Vagina (tissue), 2 donors: ENCODE measurements around the gene PRG2. TPM values are rescaled to one million over a fixed set of nuclear protein-coding genes. Genes with fewer than 3 reads are reported as not detected.

Source experiments
- DNase-seq, 2 donors: peaks; one replicate each; pipeline ENCODE4 v3.0.0-alpha.2; 2017; ENCODE audit errors: extremely low spot score in 2 of 2
- H3K27ac ChIP-seq: fragments of 200-600 bp; sonication (generic); one replicate; pipeline ENCODE4 v1.5.1; 2019
- H3K27me3 ChIP-seq: fragments of 200-600 bp; sonication (generic); one replicate; pipeline ENCODE4 v1.5.1; 2019
- H3K36me3 ChIP-seq, 2 donors: fragments of 200-600 bp; sonication (generic); one replicate each; pipeline ENCODE4 v1.5.1; 2017 to 2019
- H3K4me1 ChIP-seq: fragments of 200-600 bp; sonication (generic); one replicate; pipeline ENCODE4 v1.5.1; 2019
- H3K4me3 ChIP-seq, 2 donors: fragments of 200-600 bp; sonication (generic); 1 replicate in 1 of 2; 2 replicates in 1 of 2; pipeline ENCODE4 v1.5.1; 2016 to 2019
- H3K9me3 ChIP-seq: fragments of 200-600 bp; sonication (generic); one replicate; pipeline ENCODE4 v1.5.1; 2019
- POLR2A ChIP-seq, 2 donors: fragments of 450-650 bp; IDR thresholded peaks; one replicate each; pipeline ENCODE4 v1.6.1; 2017; ENCODE audit warnings: antibody characterized with exemption in 2 of 2, mild to moderate bottlenecking in 2 of 2, moderate library complexity in 2 of 2
- POLR2AphosphoS5 ChIP-seq, 2 donors: sonication (generic); formaldehyde crosslinking; IDR thresholded peaks; one replicate each; pipeline ENCODE4 v1.9.0; 2017; ENCODE audit warnings: antibody characterized with exemption in 2 of 2, mild to moderate bottlenecking in 2 of 2, low read depth in 1 of 2; ENCODE audit not compliant: insufficient read depth in 1 of 2
- intact Hi-C: fragments of 100-400 bp; cut with DNase I; formaldehyde crosslinking; loops from one replicate; pipeline ENCODE4 v1.15.1; 2023
- total RNA-seq: library from RNA; depleted of rRNA; stranded (reverse); fragments of >200 nt; gene quantifications from one replicate; pipeline ENCODE4 v1.2.3, GENCODE V29; 2016
- TF ChIP-seq, protein P1 (sequence below), 3 experiments: fragments of 450-650 bp in 2 of 3; fragments of 200-600 bp in 1 of 3; sonication (generic) in 1 of 3; IDR thresholded peaks; one replicate each; pipeline ENCODE4 v1.5.1; 2017 to 2019; ENCODE audit warnings: antibody characterized with exemption in 3 of 3, mild to moderate bottlenecking in 2 of 3, moderate library complexity in 2 of 3

Gene PRG2
- total RNA-seq, 1 donor from 2014 or later: not detected

GRCh38 chr11:57392066-57392762 lies 1.8 kb upstream of the PRG2 start:
- Histone ChIP-seq H3K4me1 (no peaks in the 10 kb centered on the region), H3K27me3 (no peaks in the 10 kb centered on the region), H3K27ac (no peak overlapping the region), H3K9me3 (no peaks in the 10 kb centered on the region), H3K4me3 (no peak overlapping the region), H3K36me3 (no peaks in the 10 kb centered on the region)
- DNase-seq: no peak
- intact Hi-C loops: no loop called here
- TF ChIP-seq, protein P1, sequence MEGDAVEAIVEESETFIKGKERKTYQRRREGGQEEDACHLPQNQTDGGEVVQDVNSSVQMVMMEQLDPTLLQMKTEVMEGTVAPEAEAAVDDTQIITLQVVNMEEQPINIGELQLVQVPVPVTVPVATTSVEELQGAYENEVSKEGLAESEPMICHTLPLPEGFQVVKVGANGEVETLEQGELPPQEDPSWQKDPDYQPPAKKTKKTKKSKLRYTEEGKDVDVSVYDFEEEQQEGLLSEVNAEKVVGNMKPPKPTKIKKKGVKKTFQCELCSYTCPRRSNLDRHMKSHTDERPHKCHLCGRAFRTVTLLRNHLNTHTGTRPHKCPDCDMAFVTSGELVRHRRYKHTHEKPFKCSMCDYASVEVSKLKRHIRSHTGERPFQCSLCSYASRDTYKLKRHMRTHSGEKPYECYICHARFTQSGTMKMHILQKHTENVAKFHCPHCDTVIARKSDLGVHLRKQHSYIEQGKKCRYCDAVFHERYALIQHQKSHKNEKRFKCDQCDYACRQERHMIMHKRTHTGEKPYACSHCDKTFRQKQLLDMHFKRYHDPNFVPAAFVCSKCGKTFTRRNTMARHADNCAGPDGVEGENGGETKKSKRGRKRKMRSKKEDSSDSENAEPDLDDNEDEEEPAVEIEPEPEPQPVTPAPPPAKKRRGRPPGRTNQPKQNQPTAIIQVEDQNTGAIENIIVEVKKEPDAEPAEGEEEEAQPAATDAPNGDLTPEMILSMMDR (IDR thresholded peaks at IDR 0.05): no peak
- TF ChIP-seq POLR2AphosphoS5 (IDR thresholded peaks at IDR 0.05; ENCODE audit: insufficient read depth in 1 of 2, low read depth in 1 of 2) (no peak), POLR2A (IDR thresholded peaks at IDR 0.05) (no peak)

DNA sequence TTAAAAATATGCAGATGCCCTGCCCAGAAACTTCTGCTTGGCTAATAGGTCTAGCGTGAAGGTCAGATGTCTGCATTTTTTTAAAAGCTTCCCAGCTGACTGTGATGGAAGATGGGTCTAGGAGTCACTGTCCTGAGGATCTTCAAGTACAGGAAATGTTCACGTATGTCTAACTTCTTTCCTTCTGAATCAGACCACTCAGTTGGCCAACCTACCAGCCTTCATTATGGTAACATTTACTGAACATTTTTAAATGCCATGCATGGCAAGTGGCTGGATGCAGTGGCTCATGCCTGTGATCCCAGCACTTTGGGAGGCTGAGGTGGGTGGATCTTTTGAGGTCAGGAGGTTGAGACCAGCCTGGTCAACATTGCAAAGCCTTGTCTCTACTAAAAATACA lies 1.1 kb upstream of the PRG2 start:
- H3K9me3 ChIP-seq: no peaks in the 10 kb centered on the region
- no peak overlapping the region for H3K4me3 ChIP-seq
- H3K36me3 ChIP-seq: no peaks in the 10 kb centered on the region
- intact Hi-C loops: no loop called here
- DNase-seq: no peak
- no peak overlapping the region for H3K27ac ChIP-seq
- TF ChIP-seq POLR2AphosphoS5 (IDR thresholded peaks at IDR 0.05; ENCODE audit: insufficient read depth in 1 of 2, low read depth in 1 of 2): no peak
- no peak for TF ChIP-seq POLR2A (IDR thresholded peaks at IDR 0.05)
- TF ChIP-seq, protein P1 (IDR thresholded peaks at IDR 0.05): no peak
- no peaks in the 10 kb centered on the region for H3K4me1 ChIP-seq
- H3K27me3 ChIP-seq: no peaks in the 10 kb centered on the region

GRCh38 chr11:57391111-57391510 lies 661 bp upstream of the PRG2 start:
- no peak for DNase-seq
- TF ChIP-seq POLR2A (IDR thresholded peaks at IDR 0.05) (no peak), POLR2AphosphoS5 (IDR thresholded peaks at IDR 0.05; ENCODE audit: insufficient read depth in 1 of 2, low read depth in 1 of 2) (no peak)
- TF ChIP-seq, protein P1 (IDR thresholded peaks at IDR 0.05): no peak
- no peaks in the 10 kb centered on the region for H3K4me1 ChIP-seq
- H3K36me3 ChIP-seq: no peaks in the 10 kb centered on the region
- H3K27me3 ChIP-seq: no peaks in the 10 kb centered on the region
- intact Hi-C loops: no loop called here
- H3K27ac ChIP-seq: no peak overlapping the region
- no peak overlapping the region for H3K4me3 ChIP-seq
- no peaks in the 10 kb centered on the region for H3K9me3 ChIP-seq

- intact Hi-C loops: no loop called here
- Histone ChIP-seq H3K27me3 (no peaks in the 10 kb centered on the region), H3K4me3 (no peak overlapping the region), H3K36me3 (no peaks in the 10 kb centered on the region), H3K9me3 (no peaks in the 10 kb centered on the region), H3K27ac (no peak overlapping the region), H3K4me1 (no peaks in the 10 kb centered on the region)
- no peak for DNase-seq
- TF ChIP-seq POLR2AphosphoS5 (IDR thresholded peaks at IDR 0.05; ENCODE audit: insufficient read depth in 1 of 2, low read depth in 1 of 2): no peak
- TF ChIP-seq, protein P1 (IDR thresholded peaks at IDR 0.05): no peak
- TF ChIP-seq POLR2A (IDR thresholded peaks at IDR 0.05): no peak
These were observed 3.0 kb downstream of the PRG2 start for GRCh38 chr11:57387289-57388030.
